HG03575 (cell line): Measurements from ENCODE around the gene ADCY2.

ENCODE experiments used
- ATAC-seq: cut with Tn5 transposase; IDR thresholded peaks from one replicate; pipeline ENCODE4 v1.9.1; 2021; ENCODE audit not compliant: unreplicated experiment, insufficient number of reproducible peaks, low FRiP score; ENCODE audit errors: extremely low read depth

ADCY2 gene

DNA sequence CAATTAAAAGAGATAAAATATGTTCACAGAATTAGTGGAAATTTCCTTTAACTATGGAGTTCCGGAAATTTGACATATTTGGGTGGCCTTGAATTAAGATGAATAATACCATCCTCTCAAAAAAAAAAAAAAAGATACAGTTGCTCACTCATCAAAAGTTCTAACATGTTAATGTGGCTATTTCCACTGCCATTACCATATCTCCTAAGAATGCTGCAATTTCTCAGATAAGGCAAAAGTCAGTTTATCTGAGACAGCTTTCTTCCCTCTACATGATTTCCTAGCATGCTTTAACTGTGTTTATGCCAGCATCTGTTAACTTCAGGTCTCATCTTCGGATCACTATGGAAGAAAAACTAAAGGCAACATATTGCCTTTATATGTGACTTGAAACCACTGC lies 470.3 kb downstream of the ADCY2 start:
- no peak for ATAC-seq

GRCh38 chr5:7867260-7867659 lies 471.3 kb downstream of the ADCY2 start:
- ATAC-seq: no peak

DNA sequence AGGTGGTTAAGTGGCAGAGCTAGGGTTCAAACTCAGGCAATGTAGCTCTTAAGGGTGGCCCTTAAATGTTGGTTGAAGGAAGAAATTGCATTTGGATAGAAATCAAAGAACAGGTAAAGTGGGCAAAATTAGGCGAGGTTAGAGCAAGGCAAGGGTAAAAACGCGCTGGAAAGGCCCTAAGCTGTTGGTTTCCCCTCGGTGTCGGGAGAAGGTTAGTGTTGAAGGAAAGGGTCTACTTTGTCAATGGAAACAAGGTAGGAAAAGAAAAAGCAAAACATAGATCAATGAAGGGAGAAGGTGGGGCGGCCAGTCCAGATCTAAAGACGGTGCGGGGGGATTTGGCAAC lies 472.5 kb downstream of the ADCY2 start:
- ATAC-seq: no peak

GRCh38 chr5:7868773-7869473 lies 473.0 kb downstream of the ADCY2 start, which contains the start of the genes FASTKD3 and MTRR:
TSS of gene FASTKD3 (minus strand) at chr5:7869031. CDS start at chr5:7868083, 948 bp downstream.
TSS of gene MTRR (plus strand) at chr5:7869148. CDS start at chr5:7870795, 1,647 bp downstream.
- peak; percentile 92 for ATAC-seq

DNA sequence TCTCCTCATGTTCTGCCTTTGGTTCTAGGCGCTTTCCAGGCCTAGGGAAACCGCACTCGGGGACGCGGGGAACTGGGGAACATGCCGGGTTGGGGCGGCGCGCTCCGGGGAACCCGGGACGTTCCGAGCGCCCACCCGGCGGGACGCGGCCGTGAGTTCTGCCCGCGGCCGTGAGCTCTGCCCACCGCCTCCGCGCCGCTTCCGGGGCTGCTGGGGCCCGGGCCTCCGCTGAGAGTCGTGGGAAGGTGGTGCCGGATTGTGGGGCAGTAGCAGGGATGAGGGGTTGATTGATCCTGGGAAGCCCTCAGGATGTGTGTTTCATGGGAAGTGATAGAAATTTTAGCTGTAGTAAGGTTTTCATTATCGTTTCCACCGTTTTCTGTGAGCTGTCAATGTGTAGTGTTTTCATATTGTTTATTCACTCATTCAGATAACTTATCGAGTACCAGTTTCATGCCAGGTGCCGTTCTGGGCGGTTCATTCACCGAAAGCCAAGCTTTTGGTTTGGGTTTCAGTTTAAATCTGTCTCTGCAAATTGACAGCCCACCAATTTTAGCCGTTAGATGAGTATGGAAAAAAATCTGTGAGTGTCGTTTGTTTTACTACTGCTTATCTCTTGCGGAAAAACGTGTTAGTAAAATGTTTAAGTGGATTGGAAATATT lies 473.7 kb downstream of the ADCY2 start:
- ATAC-seq: no peak

DNA sequence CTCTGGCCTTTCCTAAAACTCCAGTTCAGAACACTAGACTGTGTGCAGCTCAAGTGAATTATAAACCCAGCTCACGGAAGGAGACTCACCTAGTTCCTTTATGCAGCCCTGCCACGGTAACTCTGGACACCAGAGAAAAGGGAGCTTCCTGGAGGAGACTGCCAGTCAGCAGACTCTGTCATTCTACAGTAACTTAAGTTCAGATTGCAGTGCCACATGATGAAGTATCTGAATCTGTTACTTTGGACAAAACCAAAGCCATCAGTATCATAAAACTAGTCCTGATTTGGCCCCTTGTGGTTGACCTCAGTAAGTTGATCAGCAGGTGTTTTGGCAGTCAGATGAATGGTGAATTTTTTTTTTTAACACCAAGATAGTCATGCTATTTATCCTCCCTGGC lies 475.7 kb downstream of the ADCY2 start:
- ATAC-seq: peak; percentile 22

DNA sequence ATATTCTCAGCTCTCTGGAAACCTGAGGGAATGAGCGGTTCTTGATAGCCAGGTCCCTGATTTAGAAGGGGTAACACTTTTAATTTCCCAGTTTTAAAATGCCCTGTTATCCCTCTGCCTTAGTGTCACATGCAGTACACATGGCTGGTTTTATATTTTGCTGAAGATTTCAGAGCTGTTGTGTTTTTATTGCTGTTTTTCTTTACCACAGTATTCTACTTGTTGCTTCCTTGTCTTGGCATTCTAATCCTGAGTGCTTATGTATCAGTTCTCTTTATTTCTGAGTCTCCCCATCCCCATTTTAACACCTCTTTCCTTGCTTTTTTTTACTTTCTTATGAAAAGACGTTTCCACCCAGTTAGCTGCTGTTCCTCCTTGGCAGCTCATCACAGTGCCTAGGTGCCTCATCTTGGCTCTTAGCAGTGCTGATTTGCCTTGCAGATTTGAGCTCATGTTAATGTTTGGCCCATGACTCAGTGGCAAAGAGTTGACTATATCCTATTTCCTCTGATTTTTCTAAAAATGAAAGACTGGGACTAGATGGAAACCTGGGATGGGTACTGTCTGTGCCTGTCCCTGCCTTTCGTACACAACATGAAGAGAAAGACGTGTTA lies 476.7 kb downstream of the ADCY2 start:
- no peak for ATAC-seq

- no peak for ATAC-seq
Observed at GRCh38 chr5:7873216-7873615, 477.3 kb downstream of the ADCY2 start.

- ATAC-seq: no peak
Observed at GRCh38 chr5:7874639-7875038, 478.7 kb downstream of the ADCY2 start.

DNA sequence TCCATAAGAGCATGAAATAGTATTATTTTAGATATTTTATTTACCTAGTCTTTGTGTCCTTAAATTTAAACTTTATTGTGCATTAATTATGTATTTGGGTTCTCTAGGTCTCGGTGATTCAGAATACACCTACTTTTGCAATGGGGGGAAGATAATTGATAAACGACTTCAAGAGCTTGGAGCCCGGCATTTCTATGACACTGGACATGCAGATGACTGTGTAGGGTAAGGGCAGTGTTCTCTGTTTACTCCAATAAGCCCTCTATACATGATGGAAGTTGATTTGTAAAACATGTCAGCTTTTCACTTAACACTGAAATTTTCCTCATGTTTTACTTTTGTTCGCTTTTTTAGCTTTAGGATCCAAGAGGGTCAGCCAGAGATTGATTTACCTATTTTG lies 479.2 kb downstream of the ADCY2 start:
- no peak for ATAC-seq

- ATAC-seq: no peak
Observed at GRCh38 chr5:7876867-7877266, 480.9 kb downstream of the ADCY2 start.

DNA sequence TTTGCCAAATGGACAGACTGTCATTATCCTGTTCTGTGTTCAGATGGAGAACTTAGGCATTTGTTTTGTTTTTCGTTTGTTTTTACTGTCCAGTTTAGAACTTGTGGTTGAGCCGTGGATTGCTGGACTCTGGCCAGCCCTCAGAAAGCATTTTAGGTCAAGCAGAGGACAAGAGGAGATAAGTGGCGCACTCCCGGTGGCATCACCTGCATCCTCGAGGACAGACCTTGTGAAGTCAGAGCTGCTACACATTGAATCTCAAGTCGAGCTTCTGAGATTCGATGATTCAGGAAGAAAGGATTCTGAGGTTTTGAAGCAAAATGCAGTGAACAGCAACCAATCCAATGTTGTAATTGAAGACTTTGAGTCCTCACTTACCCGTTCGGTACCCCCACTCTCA lies 481.9 kb downstream of the ADCY2 start:
- ATAC-seq: no peak

GRCh38 chr5:7878381-7878873 lies 482.5 kb downstream of the ADCY2 start:
- ATAC-seq: peak; percentile 98
